ENCODE data around the gene ZNF653.

Gene ZNF653

DNA sequence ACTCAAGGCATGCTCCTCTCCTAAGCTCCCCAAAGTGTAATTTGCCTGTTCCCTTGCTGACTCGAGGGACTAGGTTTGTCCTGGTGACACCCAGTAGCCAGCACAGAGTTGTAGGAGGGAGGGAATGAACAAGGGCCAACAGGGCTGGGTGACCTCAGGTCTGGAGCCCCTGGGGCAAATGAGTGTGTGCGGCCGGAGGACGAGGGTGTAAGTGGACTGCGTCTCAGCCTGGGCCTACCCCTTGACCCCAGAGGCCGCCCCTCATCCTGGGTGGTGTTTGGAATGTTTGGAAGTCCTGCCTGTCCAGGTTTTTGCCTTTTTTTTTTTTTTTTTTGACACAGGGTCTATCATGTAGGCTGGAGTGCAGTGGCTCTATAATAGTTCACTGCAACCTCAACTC is 1.3 kb upstream of the ZNF653 start:
- peak overlapping the region; percentile 77 for H3K4me3 ChIP-seq (ENCODE audit: low read length, poor library complexity, severe bottlenecking)
- H3F3A ChIP-seq (ENCODE audit: low read depth): no peaks in the 10 kb centered on the region
- H3K4me1 ChIP-seq (ENCODE audit: insufficient read depth, low read length, poor library complexity, severe bottlenecking): peaks cover 11% of the 10 kb centered on the region
- TF ChIP-seq, protein P1, sequence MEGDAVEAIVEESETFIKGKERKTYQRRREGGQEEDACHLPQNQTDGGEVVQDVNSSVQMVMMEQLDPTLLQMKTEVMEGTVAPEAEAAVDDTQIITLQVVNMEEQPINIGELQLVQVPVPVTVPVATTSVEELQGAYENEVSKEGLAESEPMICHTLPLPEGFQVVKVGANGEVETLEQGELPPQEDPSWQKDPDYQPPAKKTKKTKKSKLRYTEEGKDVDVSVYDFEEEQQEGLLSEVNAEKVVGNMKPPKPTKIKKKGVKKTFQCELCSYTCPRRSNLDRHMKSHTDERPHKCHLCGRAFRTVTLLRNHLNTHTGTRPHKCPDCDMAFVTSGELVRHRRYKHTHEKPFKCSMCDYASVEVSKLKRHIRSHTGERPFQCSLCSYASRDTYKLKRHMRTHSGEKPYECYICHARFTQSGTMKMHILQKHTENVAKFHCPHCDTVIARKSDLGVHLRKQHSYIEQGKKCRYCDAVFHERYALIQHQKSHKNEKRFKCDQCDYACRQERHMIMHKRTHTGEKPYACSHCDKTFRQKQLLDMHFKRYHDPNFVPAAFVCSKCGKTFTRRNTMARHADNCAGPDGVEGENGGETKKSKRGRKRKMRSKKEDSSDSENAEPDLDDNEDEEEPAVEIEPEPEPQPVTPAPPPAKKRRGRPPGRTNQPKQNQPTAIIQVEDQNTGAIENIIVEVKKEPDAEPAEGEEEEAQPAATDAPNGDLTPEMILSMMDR (conservative IDR thresholded peaks at IDR 0.05; ENCODE audit: low read length): no peak
- no peak for TF ChIP-seq EZH2phosphoT487 (IDR thresholded peaks at IDR 0.05; ENCODE audit: borderline replicate concordance)
- H3K9ac ChIP-seq (ENCODE audit: low read depth, low read length, poor library complexity, severe bottlenecking): peak overlapping the region; percentile 81
- no peaks in the 10 kb centered on the region for H4K20me1 ChIP-seq (ENCODE audit: insufficient read depth, low read length, poor library complexity, severe bottlenecking)
- no peaks in the 10 kb centered on the region for H3K9me2 ChIP-seq (replicated peaks; ENCODE audit: low read depth, low read length)
- H3K27me3 ChIP-seq (ENCODE audit: insufficient read depth, low read length, poor library complexity, severe bottlenecking): no peaks in the 10 kb centered on the region
- no peaks in the 10 kb centered on the region for H3K36me3 ChIP-seq (ENCODE audit: insufficient read depth, low read length)
- H3K4me2 ChIP-seq (ENCODE audit: low read depth, low read length, poor library complexity, severe bottlenecking): peak overlapping the region; percentile 83
- H2AFZ ChIP-seq (ENCODE audit: low read length): no peak overlapping the region
- no peaks in the 10 kb centered on the region for H3K9me3 ChIP-seq (ENCODE audit: insufficient read depth, low read depth, low read length)
- peaks cover 24% of the 10 kb centered on the region for H3K79me2 ChIP-seq (ENCODE audit: insufficient read depth, low read length)

DNA sequence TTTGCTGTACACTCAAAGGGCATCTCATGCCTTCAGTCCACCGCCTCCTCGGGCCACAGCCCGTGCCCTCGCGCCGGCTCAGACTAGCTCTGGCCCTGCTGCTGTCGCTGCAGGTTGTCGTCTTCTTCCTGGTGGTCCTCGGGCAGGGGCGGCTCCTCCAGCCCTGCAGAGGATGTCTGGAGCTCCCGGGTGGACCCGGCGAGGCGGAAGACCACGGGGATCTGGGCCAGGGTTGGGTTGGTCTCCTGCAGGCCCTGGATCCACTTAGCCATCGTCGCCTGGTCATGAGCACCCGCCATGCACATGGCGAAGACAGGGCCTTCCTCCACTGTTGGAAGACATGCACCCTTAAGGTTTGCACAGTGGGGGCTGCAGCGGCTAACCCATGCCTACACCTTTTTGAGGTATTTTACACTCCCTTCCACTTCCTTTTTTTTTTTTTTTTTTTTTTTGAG is 489 bp upstream of the ZNF653 start:
- Histone ChIP-seq H3F3A (ENCODE audit: low read depth) (no peaks in the 10 kb centered on the region), H4K20me1 (ENCODE audit: insufficient read depth, low read length, poor library complexity, severe bottlenecking) (no peaks in the 10 kb centered on the region), H3K4me2 (ENCODE audit: low read depth, low read length, poor library complexity, severe bottlenecking) (peak overlapping the region; percentile 83), H3K79me2 (ENCODE audit: insufficient read depth, low read length) (peaks cover 24% of the 10 kb centered on the region), H3K9me2 (replicated peaks; ENCODE audit: low read depth, low read length) (no peaks in the 10 kb centered on the region), H3K36me3 (ENCODE audit: insufficient read depth, low read length) (no peaks in the 10 kb centered on the region), H3K9me3 (ENCODE audit: insufficient read depth, low read depth, low read length) (no peaks in the 10 kb centered on the region), H3K4me3 (ENCODE audit: low read length, poor library complexity, severe bottlenecking) (peak overlapping the region; percentile 77), H3K9ac (ENCODE audit: low read depth, low read length, poor library complexity, severe bottlenecking) (peak overlapping the region; percentile 81), H2AFZ (ENCODE audit: low read length) (peak overlapping the region; percentile 87), H3K4me1 (ENCODE audit: insufficient read depth, low read length, poor library complexity, severe bottlenecking) (peaks cover 11% of the 10 kb centered on the region), H3K27me3 (ENCODE audit: insufficient read depth, low read length, poor library complexity, severe bottlenecking) (no peaks in the 10 kb centered on the region)
- TF ChIP-seq EZH2phosphoT487 (IDR thresholded peaks at IDR 0.05; ENCODE audit: borderline replicate concordance): no peak
- TF ChIP-seq, protein P1 (conservative IDR thresholded peaks at IDR 0.05; ENCODE audit: low read length): no peak

DNA sequence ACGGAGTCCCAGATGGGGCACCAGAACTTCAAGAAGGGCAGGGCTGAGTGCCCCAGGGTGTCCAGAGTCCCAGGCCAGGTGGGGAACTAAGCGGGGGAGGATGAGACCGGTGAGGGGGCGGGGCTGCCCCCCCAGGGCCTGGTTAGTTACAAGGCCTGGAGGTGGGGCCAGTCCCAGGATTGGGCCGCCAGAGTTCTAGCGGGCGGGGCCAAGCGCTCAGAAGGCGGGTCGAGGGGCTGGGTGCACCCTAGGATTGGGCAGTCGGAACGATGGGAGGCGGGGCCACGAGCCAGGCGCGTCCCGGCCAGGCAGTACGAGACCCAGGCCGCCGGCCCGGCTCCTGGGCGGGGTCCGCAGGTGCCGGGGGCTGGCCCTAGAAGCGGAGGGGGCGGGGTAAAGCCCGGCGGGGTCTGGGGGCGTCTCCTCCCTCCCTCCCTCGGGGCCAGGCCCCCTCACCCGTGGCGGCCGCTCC is 571 bp downstream of the ZNF653 start:
- H3K36me3 ChIP-seq (ENCODE audit: insufficient read depth, low read length): no peaks in the 10 kb centered on the region
- no peaks in the 10 kb centered on the region for H3K27me3 ChIP-seq (ENCODE audit: insufficient read depth, low read length, poor library complexity, severe bottlenecking)
- TF ChIP-seq, protein P1 (conservative IDR thresholded peaks at IDR 0.05; ENCODE audit: low read length): no peak
- no peak for TF ChIP-seq EZH2phosphoT487 (IDR thresholded peaks at IDR 0.05; ENCODE audit: borderline replicate concordance)
- peaks cover 11% of the 10 kb centered on the region for H3K4me1 ChIP-seq (ENCODE audit: insufficient read depth, low read length, poor library complexity, severe bottlenecking)
- H3K4me2 ChIP-seq (ENCODE audit: low read depth, low read length, poor library complexity, severe bottlenecking): peak overlapping the region; percentile 83
- peak overlapping the region; percentile 81 for H3K9ac ChIP-seq (ENCODE audit: low read depth, low read length, poor library complexity, severe bottlenecking)
- no peaks in the 10 kb centered on the region for H3K9me2 ChIP-seq (replicated peaks; ENCODE audit: low read depth, low read length)
- H2AFZ ChIP-seq (ENCODE audit: low read length): peak overlapping the region; percentile 87
- no peaks in the 10 kb centered on the region for H3K9me3 ChIP-seq (ENCODE audit: insufficient read depth, low read depth, low read length)
- no peaks in the 10 kb centered on the region for H4K20me1 ChIP-seq (ENCODE audit: insufficient read depth, low read length, poor library complexity, severe bottlenecking)
- H3K4me3 ChIP-seq (ENCODE audit: low read length, poor library complexity, severe bottlenecking): peak overlapping the region; percentile 77
- no peaks in the 10 kb centered on the region for H3F3A ChIP-seq (ENCODE audit: low read depth)
- H3K79me2 ChIP-seq (ENCODE audit: insufficient read depth, low read length): peaks cover 24% of the 10 kb centered on the region

All from Loucy (cell line).